K562 (cell line): ENCODE results near the gene CPNE9. TPM values are rescaled to one million over a fixed set of nuclear protein-coding genes. Genes with fewer than 3 reads are reported as not detected.
A peak's percentile ranks its signal among the peaks of the same experiment; 100 is the strongest.

Experiments
- ATAC-seq: fragments of 200-7000 bp; cut with Tn5 transposase; 3 replicates; pipeline ENCODE4 v1.9.1; 2020; ENCODE audit warnings: moderate library complexity
- BruUV-seq: library from RNA; stranded (reverse); fragments of 400-500 nt; replicated peaks from 2 replicates; lab custom pipeline; 2021; lab: Mats Ljungman, UMichigan
- CTCF ChIA-PET: fragments of 300-600 bp; formaldehyde crosslinking; extraction: SDS; loops from one replicate; lab custom pipeline; 2021; ENCODE audit warnings: low intra/inter-chr PET ratio; lab: Yijun Ruan, JAX
- POLR2A ChIA-PET: fragments of 300-600, 350-650 bp; sonication (Branson Sonifier 250); formaldehyde crosslinking; extraction: SDS; loops from one replicate; lab custom pipeline; 2021; ENCODE audit warnings: antibody characterized with exemption, inconsistent platforms; lab: Yijun Ruan, JAX
- DNase-seq, 4 experiments: peaks; one replicate each; pipeline versions ENCODE4 v3.0.0 to v3.0.0-alpha.2; 2011 to 2018; ENCODE audit warnings: low spot score in 3 of 4, mixed read lengths in 3 of 4; ENCODE audit errors: extremely low read depth in 1 of 4
- FAIRE-seq: peaks from 2 replicates; lab custom pipeline; 2011; peaks lifted over from hg19 to GRCh38; lab: Jason Lieb, UNC
- H2AFZ ChIP-seq: 2 replicates; pipeline ENCODE4 v1.6.0; 2011; ENCODE audit warnings: low read depth, low read length, control low read depth, inconsistent platforms
- H3K27ac ChIP-seq: fragments of 200-600 bp; 3 replicates; pipeline ENCODE4 v1.8.0; 2011; ENCODE audit warnings: low read depth, mild to moderate bottlenecking, control low read depth, inconsistent platforms, low read length, moderate library complexity, mixed read lengths; ENCODE audit errors: extremely low read depth
- H3K27me3 ChIP-seq, 2 experiments: fragments of 300-600 bp in 1 of 2; 2 replicates in 1 of 2; 3 replicates in 1 of 2; pipeline versions ENCODE4 v1.6.0 to v1.8.0; 2011; ENCODE audit warnings: inconsistent platforms in 2 of 2, low read length in 2 of 2, mild to moderate bottlenecking in 1 of 2, mixed read lengths in 1 of 2, moderate library complexity in 1 of 2; ENCODE audit not compliant: control insufficient read depth in 2 of 2, insufficient read depth in 2 of 2
- H3K36me3 ChIP-seq: fragments of 300-600 bp; 3 replicates; pipeline ENCODE4 v1.8.0; 2011; ENCODE audit warnings: mild to moderate bottlenecking, low read length, inconsistent platforms; ENCODE audit not compliant: control insufficient read depth, insufficient read depth
- H3K4me1 ChIP-seq, 2 experiments: fragments of 200-600 bp in 1 of 2; replicated peaks in 1 of 2; 2 replicates in 1 of 2; 3 replicates in 1 of 2; pipeline versions ENCODE4 v1.5.1 to v1.8.0; 2011; ENCODE audit warnings: inconsistent platforms in 2 of 2, low read length in 2 of 2, mild to moderate bottlenecking in 1 of 2, mixed read lengths in 1 of 2, moderate library complexity in 1 of 2; ENCODE audit not compliant: control insufficient read depth in 2 of 2, insufficient read depth in 2 of 2
- H3K4me2 ChIP-seq: 2 replicates; pipeline ENCODE4 v1.6.1; 2011; ENCODE audit warnings: low read length, control low read depth, inconsistent platforms, mixed read lengths; ENCODE audit not compliant: insufficient read depth
- H3K4me3 ChIP-seq: fragments of 200-600 bp; sonication (generic), shearing (Covaris generic); 2 replicates; pipeline ENCODE4 v1.5.1; 2016; ENCODE audit warnings: control low read depth, inconsistent platforms
- H3K79me2 ChIP-seq: fragments of 200-600 bp; 3 replicates; pipeline ENCODE4 v1.8.0; 2011; ENCODE audit warnings: low read length, inconsistent platforms; ENCODE audit not compliant: control insufficient read depth, insufficient read depth
- H3K9ac ChIP-seq, 2 experiments: 2 replicates each; pipeline versions ENCODE4 v1.6.0 to v1.6.1; 2011; ENCODE audit warnings: low read depth in 2 of 2, low read length in 2 of 2, control low read depth in 1 of 2, inconsistent platforms in 1 of 2, mild to moderate bottlenecking in 1 of 2, mixed read lengths in 1 of 2; ENCODE audit not compliant: insufficient read depth in 1 of 2
- H3K9me1 ChIP-seq: one replicate; pipeline ENCODE4 v1.6.0; 2011; ENCODE audit warnings: inconsistent platforms, mild to moderate bottlenecking, low read length, moderate library complexity; ENCODE audit not compliant: control insufficient read depth, insufficient read depth
- H3K9me3 ChIP-seq: replicated peaks from 2 replicates; pipeline ENCODE4 v1.5.1; 2011; ENCODE audit warnings: low read depth, low read length, inconsistent platforms; ENCODE audit not compliant: control insufficient read depth, insufficient read depth
- H4K20me1 ChIP-seq: replicated peaks from 2 replicates; pipeline ENCODE4 v1.6.1; 2011; ENCODE audit warnings: low read length, inconsistent platforms, mixed read lengths; ENCODE audit not compliant: control insufficient read depth, insufficient read depth
- CTCF ChIP-seq, 3 experiments: IDR thresholded peaks in 2 of 3; conservative IDR thresholded peaks in 1 of 3; 2 replicates each; pipeline ENCODE4 v1.5.1; 2011 to 2012; ENCODE audit warnings: low read length in 3 of 3, mild to moderate bottlenecking in 3 of 3, control low read depth in 2 of 3, improper control_type of control experiment in 1 of 3, inconsistent platforms in 1 of 3, low read depth in 1 of 3, mixed read lengths in 1 of 3, moderate library complexity in 1 of 3; ENCODE audit not compliant: insufficient read depth in 2 of 3
- FOXJ3 ChIP-seq: sonication (generic); formaldehyde crosslinking; IDR thresholded peaks from 2 replicates; pipeline ENCODE4 v1.4.0; 2020; ENCODE audit warnings: mild to moderate bottlenecking, missing genetic modification reagents
- GATA2 ChIP-seq: sonication (generic); formaldehyde crosslinking; IDR thresholded peaks from 2 replicates; pipeline ENCODE4 v1.4.0; 2020; ENCODE audit warnings: mild to moderate bottlenecking, missing genetic modification reagents
- HEY1 ChIP-seq: fragments of 250-450 bp; sonication (Bioruptor Pico); IDR thresholded peaks from 2 replicates; pipeline ENCODE4 v1.5.0; 2020; ENCODE audit warnings: mild to moderate bottlenecking, moderate library complexity, borderline replicate concordance
- MLX ChIP-seq, 2 experiments: fragments of 450-650 bp in 1 of 2; sonication (generic) in 1 of 2; formaldehyde crosslinking; conservative IDR thresholded peaks; 2 replicates each; pipeline versions ENCODE4 v1.4.0 to v1.8.1; 2020 to 2022; ENCODE audit warnings: mild to moderate bottlenecking in 1 of 2, missing genetic modification reagents in 1 of 2
- POLR2A ChIP-seq: fragments of 450-650 bp; conservative IDR thresholded peaks from 2 replicates; pipeline ENCODE4 v1.6.1; 2016
- PPARD ChIP-seq: fragments of 250-450 bp; sonication (Bioruptor Pico); IDR thresholded peaks from 2 replicates; pipeline ENCODE4 v1.8.0; 2022; ENCODE audit warnings: inconsistent platforms, mild to moderate bottlenecking, moderate library complexity
- PYGO2 ChIP-seq: fragments of 450-650 bp; IDR thresholded peaks from 2 replicates; pipeline ENCODE4 v1.6.1; 2016; ENCODE audit warnings: mild to moderate bottlenecking, missing genetic modification characterization, moderate library complexity, missing compliant biosample characterization
- SMARCE1 ChIP-seq: fragments of 450-650 bp; IDR thresholded peaks from 2 replicates; pipeline ENCODE4 v1.7.1; 2016; ENCODE audit warnings: mild to moderate bottlenecking
- TBP ChIP-seq: optimal IDR thresholded peaks from 2 replicates; pipeline ENCODE3; 2011; ENCODE audit warnings: low read depth, low read length, improper control_type of control experiment
- TRIM28 ChIP-seq: fragments of 450-650 bp; IDR thresholded peaks from 2 replicates; pipeline ENCODE4 v1.6.1; 2017
- ZNF277 ChIP-seq: fragments of 250-450 bp; sonication (Bioruptor Pico); IDR thresholded peaks from 2 replicates; pipeline ENCODE4 v1.8.0; 2022; ENCODE audit warnings: inconsistent platforms, mild to moderate bottlenecking, moderate library complexity, borderline replicate concordance
- ZNF280B ChIP-seq: fragments of 250-450 bp; sonication (Bioruptor Pico); IDR thresholded peaks from 2 replicates; pipeline ENCODE4 v1.5.1; 2021; ENCODE audit warnings: mild to moderate bottlenecking
- ZNF384 ChIP-seq: IDR thresholded peaks from 2 replicates; pipeline ENCODE4 v1.6.1; 2012; ENCODE audit warnings: low read depth, low read length, improper control_type of control experiment
- WGBS: fragments of 100-300 bp; shearing (Covaris generic); methylation state at CpG from one replicate; pipeline ENCODE4 v1.1.6; 2016; ENCODE audit warnings: low coverage, mixed read lengths; ENCODE audit not compliant: insufficient coverage; ENCODE audit errors: missing lambda C conversion rate; 5-methylcytosine and 5-hydroxymethylcytosine counted together
- in situ Hi-C: fragments of 300-500 bp; cut with MboI; formaldehyde crosslinking; loops from 4 replicates; pipeline ENCODE4 v1.15.0; 2018; ENCODE audit warnings: inconsistent platforms, mixed read lengths
- intact Hi-C: fragments of 100-400 bp; cut with micrococcal nuclease; formaldehyde crosslinking; loops from 2 replicates; pipeline ENCODE4 v1.14.2; 2022
- polyA plus RNA-seq, 8 experiments: library from polyadenylated mRNA; depleted of rRNA in 4 of 8; stranded (reverse) in 5 of 8; unstranded in 3 of 8; fragments of >200 nt; fragmentation: Nextera tagmentation in 2 of 8; fragmentation: Illumina TruSeq in 1 of 8; extraction: Ambion mirVana in 2 of 8; extraction: Trizol in 1 of 8; gene quantifications; 2 replicates each; pipeline versions ENCODE4 v1.2.1 to v1.2.3, GENCODE V29; 2011 to 2014; ENCODE audit warnings: inconsistent platforms in 1 of 8, missing spikeins in 1 of 8
- total RNA-seq, 7 experiments: library from RNA; depleted of rRNA in 6 of 7; stranded (reverse); fragments of >200 nt in 6 of 7; fragmentation: Illumina TruSeq in 2 of 7; extraction: Trizol in 2 of 7; gene quantifications; 2 replicates each; pipeline versions ENCODE4 v1.2.1 to v1.2.3, GENCODE V29; 2011 to 2021; ENCODE audit warnings: low replicate concordance in 1 of 7

CPNE9 gene
- total and polyA plus RNA-seq, 9 of the 15 experiments (the other 6 are each of a cell fraction or from before 2014, with no cell fraction given) = 0.22 to 0.56 (median 0.29) TPM; not detected in 3

GRCh38 chr3:9732740-9733115, 29.1 kb downstream of the CPNE9 start:
- peak overlapping the region; percentile 100; the same call in 2 of the 3 replicates for H3K27ac ChIP-seq
- intact Hi-C loops (no loop called here), in situ Hi-C loops (no loop called here)
- peak overlapping the region; percentile 99 to 100 for H3K9ac ChIP-seq
- no peak for FAIRE-seq
- ChIA-PET POLR2A (interaction anchor here (0.7 to 5.9 kb wide), 13 partner anchors 9 to 379 kb away, joined by 3 to 60 read pairs (median 4); partner anchors contain the start of gene OGG1), CTCF (no interaction called here)
- peaks cover 23 to 29% of the 10 kb centered on the region in 2 experiments; a peak in 4 of 5 replicates for H3K4me1 ChIP-seq
- H3K9me1 ChIP-seq = no peaks in the 10 kb centered on the region
- no peaks in the 10 kb centered on the region for H3K27me3 ChIP-seq
- WGBS = 35% methylated on average over 7 of the region's 7 CpGs
- no peaks in the 10 kb centered on the region for H3K9me3 ChIP-seq
- no peak overlapping the region for H2AFZ ChIP-seq
- peak overlapping the region; percentile 93 for H3K4me3 ChIP-seq
- no peak for ATAC-seq
- H4K20me1 ChIP-seq = peaks cover 18% of the 10 kb centered on the region
- H3K4me2 ChIP-seq = peak overlapping the region; percentile 91
- TSS peak; percentile 45 for BruUV-seq
- DNase-seq = peak in 1 of 4 experiments; percentile 18
- H3K79me2 ChIP-seq = peaks cover 53% of the 10 kb centered on the region
- peaks cover 48% of the 10 kb centered on the region for H3K36me3 ChIP-seq
- TF ChIP-seq TRIM28 (no peak), GATA2 (no peak), SMARCE1 (no peak), TBP (no peak), ZNF277 (no peak), ZNF280B (CRISPR knock-in tag) (no peak), HEY1 (CRISPR knock-in tag) (no peak), CTCF (IDR thresholded peaks at IDR 0.05 in 2 of 3, conservative IDR thresholded peaks at IDR 0.05 in 1 of 3; ENCODE audit: insufficient read depth in 2 of 3, low read depth in 1 of 3, low read length in 3 of 3) (0 out of 6 replicates have a peak, but pooled peaks of 1 of the 3 experiments have one; percentile 2), ZNF384 (no peak), FOXJ3 (CRISPR knock-in tag) (no peak), PYGO2 (tag) (no peak), PPARD (CRISPR knock-in tag) (no peak), MLX (CRISPR knock-in tag; conservative IDR thresholded peaks at IDR 0.05) (0 out of 4 replicates have a peak, but pooled peaks of 1 of the 2 experiments have one; percentile 42), POLR2A (no peak)
